H1 (cell line): ENCODE results near the gene BARX2. TPM values are rescaled to one million over a fixed set of nuclear protein-coding genes. Genes with fewer than 3 reads are reported as not detected.

Experiments
- CHD7 ChIP-seq: fragments of 300-600 bp; sonication (generic); IDR thresholded peaks from 2 replicates; pipeline ENCODE4 v1.7.1; 2012; ENCODE audit warnings: low read length, moderate library complexity, mild to moderate bottlenecking, inconsistent platforms; ENCODE audit not compliant: insufficient replicate concordance
- polyA plus RNA-seq, 7 experiments: library from polyadenylated mRNA; depleted of rRNA in 3 of 7; stranded (reverse) in 5 of 7; unstranded in 2 of 7; fragments of >200 nt in 5 of 7; fragments of 200-250 nt in 2 of 7; gene quantifications; 1 replicate in 5 of 7; 2 replicates in 1 of 7; 4 replicates in 1 of 7; pipeline versions ENCODE4 v1.2.1 to v1.2.3, GENCODE V29; 2011 to 2013; ENCODE audit warnings: missing spikeins in 2 of 7, mixed read lengths in 2 of 7
- total RNA-seq: library from RNA; stranded (reverse); fragmentation: NEBNext Ultra II Directional; extraction: Animal tissue kit (Norgen Biotek cat#: 25700); gene quantifications from 2 replicates; pipeline ENCODE4 v1.2.1, GENCODE V29; 2021

Gene BARX2
- total and polyA plus RNA-seq, 2 of the 8 experiments (the other 6 are each of a cell fraction or from before 2014, with no cell fraction given), result not detected

GRCh38 chr11:129427816-129428406 is 52.3 kb downstream of the BARX2 start (continued):
- no peak for TF ChIP-seq CHD7
- TF ChIP-seq, all 59 proteins: peak for 0
